Ovary (tissue), 3 donors: ENCODE data around the gene MAT2A.

Experiments
- CTCF ChIP-seq, 3 donors: fragments of 450-650 bp in 2 of 3; fragments of 200-600 bp in 1 of 3; IDR thresholded peaks; one replicate each; pipeline versions ENCODE4 v1.5.1 to v1.8.0; 2016 to 2022; ENCODE audit warnings: antibody characterized with exemption in 3 of 3, mild to moderate bottlenecking in 1 of 3
- POLR2A ChIP-seq: fragments of 450-650 bp; IDR thresholded peaks from one replicate; pipeline ENCODE4 v1.6.1; 2017; ENCODE audit warnings: antibody characterized with exemption, mild to moderate bottlenecking, moderate library complexity
- donor health status: DM: no; HTN: no; CAD: no.

GRCh38 chr2:85588645-85589044 lies 49.7 kb downstream of the MAT2A start:
- TF ChIP-seq CTCF (IDR thresholded peaks at IDR 0.05) (no peak), POLR2A (no peak)
